PC-3 (cell line): ENCODE measurements around the gene FN1. TPM values are rescaled to one million over a fixed set of nuclear protein-coding genes. Genes with fewer than 3 reads are reported as not detected.

Experiments used
- ATAC-seq: fragments of 200-7000 bp; cut with Tn5 transposase; 2 replicates; pipeline ENCODE4 v1.9.1; 2020; ENCODE audit warnings: mild to moderate bottlenecking, moderate library complexity
- BruUV-seq: library from RNA; stranded (reverse); fragments of 400-500 nt; replicated peaks from 2 replicates; lab custom pipeline; 2021; lab: Mats Ljungman, UMichigan
- CTCF ChIA-PET: fragments of 300-600 bp; sonication (Branson Sonifier 250); formaldehyde crosslinking; loops from one replicate; lab custom pipeline; 2022; ENCODE audit warnings: antibody characterized with exemption; lab: Charles Lee
- POLR2A ChIA-PET: fragments of 300-600 bp; sonication (Branson Sonifier 250); formaldehyde crosslinking; loops from one replicate; lab custom pipeline; 2022; ENCODE audit warnings: antibody characterized with exemption; ENCODE audit not compliant: unreplicated experiment; lab: Charles Lee
- DNase-seq: peaks from one replicate; pipeline ENCODE4 v3.0.0-alpha.2; 2015
- H2AFZ ChIP-seq: fragments of 300-600 bp; sonication (generic); 2 replicates; pipeline ENCODE4 v1.6.0; 2016; ENCODE audit warnings: antibody characterized with exemption, low read length
- H3F3A ChIP-seq: fragments of 300-600 bp; sonication (generic); one replicate; pipeline ENCODE4 v1.6.0; 2017; ENCODE audit warnings: antibody characterized with exemption, low read length, control low read depth, mild to moderate bottlenecking; ENCODE audit not compliant: unreplicated experiment
- H3K27ac ChIP-seq: fragments of 300-600 bp; sonication (generic); 2 replicates; pipeline ENCODE4 v1.5.1; 2016; ENCODE audit warnings: mild to moderate bottlenecking, low read length
- H3K27me3 ChIP-seq: fragments of 300-600 bp; sonication (generic); 2 replicates; pipeline ENCODE4 v1.6.1; 2016; ENCODE audit warnings: low read length, mixed read lengths
- H3K36me3 ChIP-seq: fragments of 300-600 bp; sonication (generic); 2 replicates; pipeline ENCODE4 v1.6.1; 2016; ENCODE audit warnings: low read depth, mixed run types, low read length, mixed read lengths
- H3K4me1 ChIP-seq: fragments of 300-600 bp; sonication (generic); 2 replicates; pipeline ENCODE4 v1.5.1; 2016; ENCODE audit warnings: low read length; ENCODE audit not compliant: insufficient read depth
- H3K4me2 ChIP-seq: fragments of 300-600 bp; sonication (generic); 2 replicates; pipeline ENCODE4 v1.6.0; 2016; ENCODE audit warnings: low read length
- H3K4me3 ChIP-seq: fragments of 300-600 bp; sonication (generic); 2 replicates; pipeline ENCODE4 v1.5.1; 2016; ENCODE audit warnings: mild to moderate bottlenecking, low read length, mixed read lengths
- H3K79me2 ChIP-seq: fragments of 300-600 bp; sonication (generic); 2 replicates; pipeline ENCODE4 v1.6.1; 2017; ENCODE audit warnings: low read length, mixed read lengths
- H3K9ac ChIP-seq: fragments of 300-600 bp; sonication (generic); 2 replicates; pipeline ENCODE4 v1.6.0; 2016; ENCODE audit warnings: mild to moderate bottlenecking, low read length
- H3K9me2 ChIP-seq: fragments of 300-600 bp; sonication (generic); replicated peaks from 2 replicates; pipeline ENCODE4 v1.6.1; 2016; ENCODE audit warnings: mixed run types, low read length, mixed read lengths
- H3K9me3 ChIP-seq: fragments of 300-600 bp; sonication (generic); 2 replicates; pipeline ENCODE4 v1.6.1; 2016; ENCODE audit warnings: low read length, mixed read lengths
- H4K20me1 ChIP-seq: fragments of 300-600 bp; sonication (generic); 2 replicates; pipeline ENCODE4 v1.6.1; 2016; ENCODE audit warnings: low read length, mixed read lengths
- EZH2 ChIP-seq: fragments of 300-600 bp; sonication (generic); IDR thresholded peaks from one replicate; pipeline ENCODE4 v1.6.1; 2017; ENCODE audit warnings: antibody characterized with exemption, mild to moderate bottlenecking, low read length; ENCODE audit not compliant: unreplicated experiment
- EZH2phosphoT487 ChIP-seq: fragments of 300-600 bp; sonication (generic); IDR thresholded peaks from 2 replicates; pipeline ENCODE4 v1.6.1; 2018; ENCODE audit warnings: mild to moderate bottlenecking, antibody characterized with exemption, low read length, borderline replicate concordance
- intact Hi-C: fragments of 100-400 bp; cut with micrococcal nuclease; formaldehyde crosslinking; loops from 2 replicates; pipeline ENCODE4 v1.9.0; 2023
- total RNA-seq: library from RNA; depleted of rRNA; stranded (reverse); fragments of >200 nt; gene quantifications from 2 replicates; pipeline ENCODE4 v1.2.3, GENCODE V29; 2014
- TF ChIP-seq, protein P1 (sequence below): fragments of 300-600 bp; sonication (generic); conservative IDR thresholded peaks from 2 replicates; pipeline ENCODE4 v1.5.1; 2017; ENCODE audit warnings: antibody characterized with exemption, low read depth, mild to moderate bottlenecking, low read length

Gene FN1
- total RNA-seq, 1 experiment from 2014 or later: 220 TPM

DNA sequence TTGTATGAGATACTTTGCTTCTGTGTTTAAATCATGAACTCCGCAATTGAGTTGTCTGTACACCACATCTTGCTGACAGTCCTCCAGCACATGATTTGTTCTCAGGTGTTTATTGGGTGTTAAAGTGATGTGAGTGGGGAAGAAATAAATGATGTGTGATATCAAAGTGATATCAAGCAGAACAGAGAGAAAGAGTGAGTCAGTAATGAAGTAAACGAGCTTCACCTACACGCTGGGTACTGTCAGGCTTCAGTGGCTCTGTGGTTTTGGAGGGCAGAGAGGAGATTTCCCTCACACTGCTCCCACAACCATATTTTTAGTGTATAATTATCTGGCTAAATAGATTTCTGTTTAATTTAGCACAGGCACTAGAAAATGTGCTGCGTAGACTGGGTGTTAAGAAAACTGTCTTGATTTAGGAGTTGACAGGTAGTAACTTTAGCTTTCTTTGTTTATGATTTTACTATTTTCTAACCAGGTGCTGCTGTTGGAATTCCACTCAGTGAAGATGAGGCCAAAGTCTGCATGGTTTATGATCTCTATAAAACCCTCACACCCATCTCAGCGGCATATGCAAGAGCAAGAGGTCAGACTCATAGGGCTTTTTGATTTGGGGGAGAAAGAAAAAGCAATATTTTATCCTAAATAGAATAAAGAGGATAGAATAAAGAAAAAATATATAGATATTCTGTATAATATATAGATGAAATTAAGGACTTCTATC, 102.8 kb downstream of the FN1 start:
- BruUV-seq: no TSS peak
- Histone ChIP-seq H3K4me2 (no peak overlapping the region), H3K9ac (no peak overlapping the region), H3K36me3 (peaks cover 64% of the 10 kb centered on the region), H3K27ac (no peak overlapping the region), H3K4me3 (no peak overlapping the region), H3K9me3 (no peaks in the 10 kb centered on the region), H3K4me1 (0 out of 2 replicates have a peak, but pooled peaks cover 4% of the 10 kb centered on the region), H2AFZ (no peak overlapping the region), H3K79me2 (peaks cover 23% of the 10 kb centered on the region), H3K27me3 (no peaks in the 10 kb centered on the region), H3F3A (no peaks in the 10 kb centered on the region), H4K20me1 (no peaks in the 10 kb centered on the region), H3K9me2 (no peaks in the 10 kb centered on the region)
- DNase-seq (no peak), ATAC-seq (no peak)
- no peak for TF ChIP-seq EZH2phosphoT487
- no peak for TF ChIP-seq EZH2
- TF ChIP-seq, protein P1, sequence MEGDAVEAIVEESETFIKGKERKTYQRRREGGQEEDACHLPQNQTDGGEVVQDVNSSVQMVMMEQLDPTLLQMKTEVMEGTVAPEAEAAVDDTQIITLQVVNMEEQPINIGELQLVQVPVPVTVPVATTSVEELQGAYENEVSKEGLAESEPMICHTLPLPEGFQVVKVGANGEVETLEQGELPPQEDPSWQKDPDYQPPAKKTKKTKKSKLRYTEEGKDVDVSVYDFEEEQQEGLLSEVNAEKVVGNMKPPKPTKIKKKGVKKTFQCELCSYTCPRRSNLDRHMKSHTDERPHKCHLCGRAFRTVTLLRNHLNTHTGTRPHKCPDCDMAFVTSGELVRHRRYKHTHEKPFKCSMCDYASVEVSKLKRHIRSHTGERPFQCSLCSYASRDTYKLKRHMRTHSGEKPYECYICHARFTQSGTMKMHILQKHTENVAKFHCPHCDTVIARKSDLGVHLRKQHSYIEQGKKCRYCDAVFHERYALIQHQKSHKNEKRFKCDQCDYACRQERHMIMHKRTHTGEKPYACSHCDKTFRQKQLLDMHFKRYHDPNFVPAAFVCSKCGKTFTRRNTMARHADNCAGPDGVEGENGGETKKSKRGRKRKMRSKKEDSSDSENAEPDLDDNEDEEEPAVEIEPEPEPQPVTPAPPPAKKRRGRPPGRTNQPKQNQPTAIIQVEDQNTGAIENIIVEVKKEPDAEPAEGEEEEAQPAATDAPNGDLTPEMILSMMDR: no peak
- CTCF ChIA-PET: no interaction called here
- POLR2A ChIA-PET: no interaction called here
- intact Hi-C loops: no loop called here

- Histone ChIP-seq H2AFZ (no peak overlapping the region), H3K79me2 (peaks cover 60% of the 10 kb centered on the region), H3K9ac (no peak overlapping the region), H3K27ac (no peak overlapping the region), H3K9me2 (no peaks in the 10 kb centered on the region), H3F3A (no peaks in the 10 kb centered on the region), H3K9me3 (no peaks in the 10 kb centered on the region), H3K36me3 (peaks cover 57% of the 10 kb centered on the region), H3K27me3 (no peaks in the 10 kb centered on the region), H3K4me2 (no peak overlapping the region), H3K4me1 (0 out of 2 replicates have a peak, but pooled peaks cover 4% of the 10 kb centered on the region), H4K20me1 (no peaks in the 10 kb centered on the region), H3K4me3 (no peak overlapping the region)
- no peak for TF ChIP-seq EZH2phosphoT487
- no peak for TF ChIP-seq EZH2
- TF ChIP-seq, protein P1: no peak
- BruUV-seq: no TSS peak
- DNase-seq (no peak), ATAC-seq (no peak)
- POLR2A ChIA-PET: interaction anchor here (0.6 kb wide), 1 partner anchor 1127 kb away, joined by 3 read pairs; no protein-coding TSS in a partner anchor
- intact Hi-C loops: no loop called here
- CTCF ChIA-PET: no interaction called here
Measured at GRCh38 chr2:215328066-215328465, 107.8 kb downstream of the FN1 start.

DNA sequence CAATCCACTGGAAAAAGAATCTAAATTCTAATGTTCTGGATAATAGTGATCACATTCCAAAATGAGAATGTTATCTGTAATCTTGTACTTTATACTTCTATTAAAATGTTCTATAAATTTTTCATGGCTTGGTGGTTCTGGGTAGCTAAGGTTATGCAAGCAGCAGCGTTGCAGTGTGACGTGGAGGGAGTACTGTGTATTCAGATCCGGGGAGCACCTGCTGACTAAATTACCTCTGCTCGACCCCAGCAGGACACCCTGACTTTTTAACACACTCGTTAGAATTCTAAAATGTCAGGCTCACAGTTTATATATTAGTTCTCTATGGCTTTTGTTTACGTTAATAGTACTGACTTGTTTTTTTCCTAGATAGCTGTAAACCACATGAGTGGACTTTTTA, 111.1 kb downstream of the FN1 start:
- no peak overlapping the region for H3K4me2 ChIP-seq
- H3K9me2 ChIP-seq: no peaks in the 10 kb centered on the region
- peaks cover 60% of the 10 kb centered on the region for H3K79me2 ChIP-seq
- POLR2A ChIA-PET: no interaction called here
- intact Hi-C loops: no loop called here
- no peaks in the 10 kb centered on the region for H4K20me1 ChIP-seq
- no TSS peak for BruUV-seq
- DNase-seq: no peak
- H3K27me3 ChIP-seq: no peaks in the 10 kb centered on the region
- H2AFZ ChIP-seq: no peak overlapping the region
- H3F3A ChIP-seq: no peaks in the 10 kb centered on the region
- H3K9ac ChIP-seq: no peak overlapping the region
- no peaks in the 10 kb centered on the region for H3K9me3 ChIP-seq
- no peak overlapping the region for H3K4me3 ChIP-seq
- H3K4me1 ChIP-seq: 0 out of 2 replicates have a peak, but pooled peaks cover 4% of the 10 kb centered on the region
- no peak overlapping the region for H3K27ac ChIP-seq
- CTCF ChIA-PET: no interaction called here
- no peak for TF ChIP-seq EZH2phosphoT487
- no peak for TF ChIP-seq EZH2
- TF ChIP-seq, protein P1: no peak
- ATAC-seq: no peak
- peaks cover 48% of the 10 kb centered on the region for H3K36me3 ChIP-seq
